CD4-positive, alpha-beta T cell (primary cell): ENCODE data around the gene SEMA5A. TPM values are rescaled to one million over a fixed set of nuclear protein-coding genes. Genes with fewer than 3 reads are reported as not detected.

Source experiments
- ATAC-seq: fragments of 200-7000 bp; cut with Tn5 transposase; one replicate; pipeline ENCODE4 v1.10.0; 2022; ENCODE audit warnings: mild to moderate bottlenecking; ENCODE audit not compliant: poor library complexity
- CTCF ChIA-PET: fragments of 350-600 bp; sonication (Branson Sonifier 250); formaldehyde crosslinking; loops from one replicate; lab custom pipeline; 2021; ENCODE audit warnings: antibody characterized with exemption, inconsistent platforms; lab: Charles Lee
- POLR2A ChIA-PET: fragments of 350-600 bp; sonication (Branson Sonifier 250); formaldehyde crosslinking; loops from one replicate; lab custom pipeline; 2021; ENCODE audit warnings: antibody characterized with exemption, inconsistent platforms; lab: Charles Lee
- DNase-seq, 14 experiments: peaks; one replicate each; pipeline ENCODE4 v3.0.0-alpha.2; 2013 to 2020; ENCODE audit warnings: mixed read lengths in 2 of 14
- H3K27ac ChIP-seq, 2 donors: one replicate each; pipeline versions ENCODE4 v1.5.1 to v1.7.0; 2013; ENCODE audit warnings: low read length in 2 of 2, low read depth in 1 of 2, mild to moderate bottlenecking in 1 of 2
- H3K27me3 ChIP-seq, 2 experiments: 1 replicate in 1 of 2; 2 replicates in 1 of 2; pipeline versions ENCODE4 v1.6.1 to v1.7.0; 2013; ENCODE audit warnings: low read length in 2 of 2, control low read depth in 1 of 2, mild to moderate bottlenecking in 1 of 2, moderate library complexity in 1 of 2; ENCODE audit not compliant: insufficient read depth in 2 of 2, control insufficient read depth in 1 of 2
- H3K36me3 ChIP-seq: one replicate; pipeline ENCODE4 v1.6.1; 2013; ENCODE audit warnings: low read length, control low read depth; ENCODE audit not compliant: insufficient read depth
- H3K4me1 ChIP-seq: one replicate; pipeline ENCODE4 v1.6.1; 2013; ENCODE audit warnings: low read length, control low read depth; ENCODE audit not compliant: insufficient read depth
- H3K4me3 ChIP-seq: one replicate; pipeline ENCODE4 v1.5.1; 2013; ENCODE audit warnings: mild to moderate bottlenecking, low read length, moderate library complexity
- H3K9me3 ChIP-seq, 2 experiments: 1 replicate in 1 of 2; 2 replicates in 1 of 2; pipeline versions ENCODE4 v1.6.1 to v1.7.0; 2013; ENCODE audit warnings: low read length in 2 of 2, mild to moderate bottlenecking in 2 of 2, control low read depth in 1 of 2, moderate library complexity in 1 of 2; ENCODE audit not compliant: control insufficient read depth in 1 of 2, insufficient read depth in 1 of 2
- H3K27ac Mint-ChIP-seq: one replicate; pipeline ENCODE4 v1.8.0; 2020; ENCODE audit warnings: mixed read lengths
- H3K27me3 Mint-ChIP-seq: one replicate; pipeline ENCODE4 v1.8.0; 2021; ENCODE audit warnings: mixed read lengths
- H3K36me3 Mint-ChIP-seq: one replicate; pipeline ENCODE4 v1.8.0; 2021; ENCODE audit warnings: low read depth, mixed read lengths
- H3K4me1 Mint-ChIP-seq: one replicate; pipeline ENCODE4 v1.8.0; 2021; ENCODE audit warnings: low read depth, mixed read lengths
- H3K4me3 Mint-ChIP-seq: one replicate; pipeline ENCODE4 v1.8.0; 2020; ENCODE audit warnings: mild to moderate bottlenecking, mixed read lengths
- H3K9me3 Mint-ChIP-seq: one replicate; pipeline ENCODE4 v1.8.0; 2020; ENCODE audit warnings: mixed read lengths
- CTCF ChIP-seq: fragments of 200-600 bp; IDR thresholded peaks from one replicate; pipeline ENCODE4 v1.8.0; 2022; ENCODE audit warnings: antibody characterized with exemption, mild to moderate bottlenecking
- intact Hi-C, 2 experiments: fragments of 100-400 bp; cut with DNase I in 1 of 2; cut with micrococcal nuclease in 1 of 2; formaldehyde crosslinking; loops; one replicate each; pipeline versions ENCODE4 v1.15.1 to v1.9.0; 2023 to 2025; cut with DNase I, micrococcal nuclease
- total RNA-seq, 174 experiments: library from RNA in 2 of 174; stranded (reverse) in 2 of 174; gene quantifications; one replicate each; pipeline ENCODE4 v1.2.3 and lab custom pipeline; 2021 to 2026

Gene SEMA5A
- total RNA-seq, 2 experiments from 2014 or later = 2.0 to 2.9 TPM

- Histone ChIP-seq H3K9me3 (peaks cover 0 to 18% of the 10 kb centered on the region in 2 experiments), H3K27me3 (no peaks in the 10 kb centered on the region), H3K4me3 (no peak overlapping the region), H3K4me1 (no peaks in the 10 kb centered on the region), H3K27ac (no peak overlapping the region), H3K36me3 (no peaks in the 10 kb centered on the region)
- POLR2A ChIA-PET = no interaction called here
- CTCF ChIA-PET = no interaction called here
- ATAC-seq (no peak), DNase-seq (no peak)
- Mint-ChIP-seq H3K27me3 (no peaks in the 10 kb centered on the region), H3K36me3 (no peaks in the 10 kb centered on the region), H3K4me3 (no peak overlapping the region), H3K27ac (no peak overlapping the region), H3K9me3 (peaks cover 7% of the 10 kb centered on the region), H3K4me1 (no peaks in the 10 kb centered on the region)
- no peak for TF ChIP-seq CTCF
- intact Hi-C loops = no loop called here
Observed at GRCh38 chr5:9441610-9442009, 104.3 kb downstream of the SEMA5A start.

- H3K36me3 Mint-ChIP-seq = no peaks in the 10 kb centered on the region
Observed at GRCh38 chr5:9440517-9440916, 105.4 kb downstream of the SEMA5A start.

GRCh38 chr5:9439531-9440292 lies 106.2 kb downstream of the SEMA5A start:
- ATAC-seq (no peak), DNase-seq (no peak)
- Histone ChIP-seq H3K27me3 (no peaks in the 10 kb centered on the region), H3K4me3 (no peak overlapping the region), H3K9me3 (peaks cover 0 to 18% of the 10 kb centered on the region in 2 experiments), H3K27ac (no peak overlapping the region), H3K36me3 (no peaks in the 10 kb centered on the region), H3K4me1 (no peaks in the 10 kb centered on the region)
- intact Hi-C loops = no loop called here
- H3K4me3 Mint-ChIP-seq = no peak overlapping the region
- POLR2A ChIA-PET = no interaction called here
- H3K27me3 Mint-ChIP-seq = no peaks in the 10 kb centered on the region
- TF ChIP-seq CTCF = no peak
- no peak overlapping the region for H3K27ac Mint-ChIP-seq
- CTCF ChIA-PET = no interaction called here
- H3K36me3 Mint-ChIP-seq = no peaks in the 10 kb centered on the region
- peaks cover 7% of the 10 kb centered on the region for H3K9me3 Mint-ChIP-seq
- H3K4me1 Mint-ChIP-seq = no peaks in the 10 kb centered on the region

More at GRCh38 chr5:9440517-9440916, 105.4 kb downstream of the SEMA5A start:
- no peak for ATAC-seq
- Histone ChIP-seq H3K4me1 (no peaks in the 10 kb centered on the region), H3K9me3 (peaks cover 0 to 18% of the 10 kb centered on the region in 2 experiments), H3K27ac (no peak overlapping the region), H3K27me3 (no peaks in the 10 kb centered on the region), H3K4me3 (no peak overlapping the region), H3K36me3 (no peaks in the 10 kb centered on the region)
- POLR2A ChIA-PET = no interaction called here
- H3K9me3 Mint-ChIP-seq = peaks cover 7% of the 10 kb centered on the region
- CTCF ChIA-PET = no interaction called here
- no peaks in the 10 kb centered on the region for H3K4me1 Mint-ChIP-seq
- no peak overlapping the region for H3K4me3 Mint-ChIP-seq
- intact Hi-C loops = no loop called here
- no peaks in the 10 kb centered on the region for H3K27me3 Mint-ChIP-seq
- no peak for TF ChIP-seq CTCF
- DNase-seq = no peak
- H3K27ac Mint-ChIP-seq = no peak overlapping the region
